Measurements from ENCODE around the gene ADORA2A. TPM values are rescaled to one million over a fixed set of nuclear protein-coding genes. Genes with fewer than 3 reads are reported as not detected.

The ADORA2A gene
- total and polyA plus RNA-seq, 2 donors (not counting 1 experiment from before 2014, with no cell fraction given) = 0.78 to 1.5 TPM

DNA sequence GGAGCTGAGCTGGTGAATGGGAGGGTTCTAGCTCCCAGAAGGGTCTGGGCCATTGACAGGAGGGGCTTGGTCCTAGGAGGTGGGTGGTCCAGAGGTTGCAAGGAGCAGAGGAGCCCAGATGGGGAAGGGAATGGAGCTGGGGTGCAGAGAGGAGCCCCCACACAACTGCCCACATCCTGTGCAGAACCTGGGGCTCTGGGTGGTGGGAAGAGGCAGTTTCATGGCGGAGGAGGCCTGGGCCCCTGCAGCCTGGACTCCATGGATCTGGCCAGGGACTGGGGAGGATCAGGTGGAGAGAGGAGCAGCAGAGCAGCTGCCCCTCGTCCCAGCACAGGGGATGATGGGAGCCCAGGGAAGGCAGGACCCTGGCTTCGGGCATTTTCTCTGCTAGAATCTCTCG is 963 bp upstream of the ADORA2A start:
- H3K79me2 ChIP-seq (ENCODE audit: control insufficient read depth, insufficient read depth, low read length) = no peaks in the 10 kb centered on the region
- no peak for TF ChIP-seq EZH2 (IDR thresholded peaks at IDR 0.05; ENCODE audit: low read length, missing control alignments)
- TF ChIP-seq, protein P1, sequence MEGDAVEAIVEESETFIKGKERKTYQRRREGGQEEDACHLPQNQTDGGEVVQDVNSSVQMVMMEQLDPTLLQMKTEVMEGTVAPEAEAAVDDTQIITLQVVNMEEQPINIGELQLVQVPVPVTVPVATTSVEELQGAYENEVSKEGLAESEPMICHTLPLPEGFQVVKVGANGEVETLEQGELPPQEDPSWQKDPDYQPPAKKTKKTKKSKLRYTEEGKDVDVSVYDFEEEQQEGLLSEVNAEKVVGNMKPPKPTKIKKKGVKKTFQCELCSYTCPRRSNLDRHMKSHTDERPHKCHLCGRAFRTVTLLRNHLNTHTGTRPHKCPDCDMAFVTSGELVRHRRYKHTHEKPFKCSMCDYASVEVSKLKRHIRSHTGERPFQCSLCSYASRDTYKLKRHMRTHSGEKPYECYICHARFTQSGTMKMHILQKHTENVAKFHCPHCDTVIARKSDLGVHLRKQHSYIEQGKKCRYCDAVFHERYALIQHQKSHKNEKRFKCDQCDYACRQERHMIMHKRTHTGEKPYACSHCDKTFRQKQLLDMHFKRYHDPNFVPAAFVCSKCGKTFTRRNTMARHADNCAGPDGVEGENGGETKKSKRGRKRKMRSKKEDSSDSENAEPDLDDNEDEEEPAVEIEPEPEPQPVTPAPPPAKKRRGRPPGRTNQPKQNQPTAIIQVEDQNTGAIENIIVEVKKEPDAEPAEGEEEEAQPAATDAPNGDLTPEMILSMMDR (conservative IDR thresholded peaks at IDR 0.05 in 1 of 2, IDR thresholded peaks at IDR 0.05 in 1 of 2; ENCODE audit: low read depth in 1 of 2, low read length in 2 of 2) = no peak
- H3K4me2 ChIP-seq (ENCODE audit: extremely low read depth, insufficient read depth, low read length) = no peak overlapping the region
- no peaks in the 10 kb centered on the region for H3K9me3 ChIP-seq (ENCODE audit: control insufficient read depth, insufficient read depth, low read depth, low read length)
- DNase-seq (ENCODE audit: low read depth in 2 of 2) = no peak
- H3K27ac ChIP-seq (ENCODE audit: insufficient read depth, low read length) = no peak overlapping the region
- no peak overlapping the region for H3K4me3 ChIP-seq (replicated peaks in 1 of 4; ENCODE audit: control extremely low read depth in 1 of 4, insufficient read depth in 1 of 4, low read depth in 3 of 4, low read length in 4 of 4)
- no peak overlapping the region for H3K9ac ChIP-seq (ENCODE audit: insufficient read depth, low read length)
- H3K4me1 ChIP-seq (ENCODE audit: control insufficient read depth, extremely low read depth, insufficient read depth, low read length) = no peaks in the 10 kb centered on the region
- H3K36me3 ChIP-seq (ENCODE audit: control insufficient read depth, insufficient read depth, low read length) = no peaks in the 10 kb centered on the region
- H3K27me3 ChIP-seq (ENCODE audit: control insufficient read depth, insufficient read depth, low read length) = peaks cover 18% of the 10 kb centered on the region
- H4K20me1 ChIP-seq (ENCODE audit: control insufficient read depth, extremely low read depth, insufficient read depth, low read length) = peaks cover 2% of the 10 kb centered on the region
- no peak overlapping the region for H2AFZ ChIP-seq (ENCODE audit: low read length)

DNA sequence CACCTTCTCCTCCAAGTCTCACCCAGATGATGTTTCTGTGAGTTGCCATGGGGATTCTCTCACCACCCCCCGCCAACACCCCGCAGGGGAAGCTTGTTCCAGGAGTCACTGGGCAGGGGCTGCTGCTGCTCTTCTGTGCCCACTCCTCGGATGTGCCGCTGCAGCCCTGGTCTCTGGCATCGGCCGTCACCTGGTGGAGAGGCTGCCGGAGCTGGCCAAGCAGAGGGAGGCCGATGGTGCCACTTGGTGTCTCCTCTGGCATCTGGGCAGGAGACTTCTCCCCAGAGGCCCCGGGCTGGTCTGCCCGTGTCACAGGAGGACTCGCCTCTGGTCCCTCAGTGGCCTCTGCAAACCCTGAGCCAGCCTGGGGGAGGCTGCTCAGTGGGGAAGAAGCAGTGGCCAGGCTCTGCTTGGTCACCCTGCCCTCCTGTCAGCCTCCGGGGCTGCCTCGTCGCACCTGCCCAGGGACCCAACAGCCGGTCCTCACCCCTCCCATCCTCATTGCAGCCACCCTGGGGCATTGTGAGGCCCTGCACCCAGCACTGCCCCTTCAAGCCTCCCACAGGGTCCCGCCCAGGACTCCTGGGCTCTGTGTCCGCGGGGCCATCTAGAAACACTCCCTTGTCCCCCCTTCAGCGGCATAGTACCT is 424 bp upstream of the ADORA2A start:
- no peaks in the 10 kb centered on the region for H3K79me2 ChIP-seq (ENCODE audit: control insufficient read depth, insufficient read depth, low read length)
- H4K20me1 ChIP-seq (ENCODE audit: control insufficient read depth, extremely low read depth, insufficient read depth, low read length) = peaks cover 2% of the 10 kb centered on the region
- H3K4me2 ChIP-seq (ENCODE audit: extremely low read depth, insufficient read depth, low read length) = no peak overlapping the region
- no peak overlapping the region for H3K9ac ChIP-seq (ENCODE audit: insufficient read depth, low read length)
- H2AFZ ChIP-seq (ENCODE audit: low read length) = no peak overlapping the region
- TF ChIP-seq EZH2 (IDR thresholded peaks at IDR 0.05; ENCODE audit: low read length, missing control alignments) = no peak
- TF ChIP-seq, protein P1 (conservative IDR thresholded peaks at IDR 0.05 in 1 of 2, IDR thresholded peaks at IDR 0.05 in 1 of 2; ENCODE audit: low read depth in 1 of 2, low read length in 2 of 2) = no peak
- no peaks in the 10 kb centered on the region for H3K4me1 ChIP-seq (ENCODE audit: control insufficient read depth, extremely low read depth, insufficient read depth, low read length)
- H3K9me3 ChIP-seq (ENCODE audit: control insufficient read depth, insufficient read depth, low read depth, low read length) = no peaks in the 10 kb centered on the region
- H3K36me3 ChIP-seq (ENCODE audit: control insufficient read depth, insufficient read depth, low read length) = no peaks in the 10 kb centered on the region
- no peak overlapping the region for H3K27ac ChIP-seq (ENCODE audit: insufficient read depth, low read length)
- peaks cover 18% of the 10 kb centered on the region for H3K27me3 ChIP-seq (ENCODE audit: control insufficient read depth, insufficient read depth, low read length)
- H3K4me3 ChIP-seq (replicated peaks in 1 of 4; ENCODE audit: control extremely low read depth in 1 of 4, insufficient read depth in 1 of 4, low read depth in 3 of 4, low read length in 4 of 4) = no peak overlapping the region
- DNase-seq (ENCODE audit: low read depth in 2 of 2) = no peak

DNA sequence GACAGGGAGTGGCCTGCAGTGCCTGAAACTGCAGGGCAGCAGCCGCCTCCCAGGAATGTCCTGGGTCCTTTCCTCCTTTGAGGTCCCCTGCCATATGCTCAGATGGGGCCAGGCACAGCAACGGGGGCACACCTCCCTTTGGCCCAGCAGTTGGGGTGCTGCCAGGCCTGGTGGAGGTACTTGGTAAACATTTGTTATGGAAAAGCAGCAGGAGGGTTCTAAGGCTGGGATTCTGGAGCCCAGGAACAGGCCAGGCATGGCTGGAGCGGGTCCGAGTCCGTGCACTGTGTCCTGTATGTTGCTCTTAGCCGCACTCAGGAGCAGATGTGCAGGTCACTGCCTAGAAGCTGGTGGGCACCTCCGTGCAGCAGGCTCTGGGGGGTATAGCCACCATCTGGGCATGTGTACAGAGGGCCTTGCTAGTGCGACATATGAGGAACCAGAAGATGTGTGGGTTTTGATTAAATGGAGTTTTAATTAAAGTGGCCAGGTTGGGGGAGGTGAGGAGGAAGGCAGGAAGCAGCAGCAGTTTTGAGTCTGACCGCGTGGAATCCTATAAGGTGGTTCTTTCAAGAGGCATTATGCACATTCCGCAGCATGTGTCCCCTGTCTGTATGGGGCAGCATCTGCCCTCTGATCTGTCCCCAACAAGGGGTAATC is 1.5 kb downstream of the ADORA2A start:
- no peaks in the 10 kb centered on the region for H3K36me3 ChIP-seq (ENCODE audit: control insufficient read depth, insufficient read depth, low read length)
- H3K4me1 ChIP-seq (ENCODE audit: control insufficient read depth, extremely low read depth, insufficient read depth, low read length) = peaks cover under 1% of the 10 kb centered on the region
- no peaks in the 10 kb centered on the region for H3K9me3 ChIP-seq (ENCODE audit: control insufficient read depth, insufficient read depth, low read depth, low read length)
- H3K27ac ChIP-seq (ENCODE audit: insufficient read depth, low read length) = no peak overlapping the region
- H2AFZ ChIP-seq (ENCODE audit: low read length) = no peak overlapping the region
- H3K79me2 ChIP-seq (ENCODE audit: control insufficient read depth, insufficient read depth, low read length) = no peaks in the 10 kb centered on the region
- no peak for DNase-seq (ENCODE audit: low read depth in 2 of 2)
- peaks cover 2% of the 10 kb centered on the region for H4K20me1 ChIP-seq (ENCODE audit: control insufficient read depth, extremely low read depth, insufficient read depth, low read length)
- peaks cover 18% of the 10 kb centered on the region for H3K27me3 ChIP-seq (ENCODE audit: control insufficient read depth, insufficient read depth, low read length)
- H3K9ac ChIP-seq (ENCODE audit: insufficient read depth, low read length) = no peak overlapping the region
- H3K4me2 ChIP-seq (ENCODE audit: extremely low read depth, insufficient read depth, low read length) = no peak overlapping the region
- TF ChIP-seq, protein P1 (conservative IDR thresholded peaks at IDR 0.05 in 1 of 2, IDR thresholded peaks at IDR 0.05 in 1 of 2; ENCODE audit: low read depth in 1 of 2, low read length in 2 of 2) = no peak
- no peak for TF ChIP-seq EZH2 (IDR thresholded peaks at IDR 0.05; ENCODE audit: low read length, missing control alignments)
- H3K4me3 ChIP-seq (replicated peaks in 1 of 4; ENCODE audit: control extremely low read depth in 1 of 4, insufficient read depth in 1 of 4, low read depth in 3 of 4, low read length in 4 of 4) = no peak overlapping the region

Measured in fibroblast of lung (primary cell).